Activated naive CD8-positive, alpha-beta T cell treated with anti-CD3 and anti-CD28 coated beads for 36 hours (primary cell): ENCODE measurements around the gene SRF. TPM values are rescaled to one million over a fixed set of nuclear protein-coding genes. Genes with fewer than 3 reads are reported as not detected.
A peak's percentile ranks its signal among the peaks of the same experiment; 100 is the strongest.

ENCODE experiments used
- DNase-seq: peaks from one replicate; pipeline ENCODE4 v3.0.0; 2021
- H3K27ac Mint-ChIP-seq: one replicate; pipeline ENCODE4 v1.8.0; 2022; ENCODE audit warnings: mild to moderate bottlenecking, moderate library complexity, mixed read lengths
- H3K27me3 Mint-ChIP-seq: one replicate; pipeline ENCODE4 v1.8.0; 2022; ENCODE audit warnings: mild to moderate bottlenecking, mixed read lengths
- H3K36me3 Mint-ChIP-seq: one replicate; pipeline ENCODE4 v1.8.0; 2021; ENCODE audit warnings: mild to moderate bottlenecking, mixed read lengths
- H3K4me1 Mint-ChIP-seq: one replicate; pipeline ENCODE4 v1.8.0; 2021; ENCODE audit warnings: mixed read lengths
- H3K4me3 Mint-ChIP-seq: one replicate; pipeline ENCODE4 v1.8.0; 2022; ENCODE audit warnings: mild to moderate bottlenecking, moderate library complexity, mixed read lengths
- H3K9me3 Mint-ChIP-seq: one replicate; pipeline ENCODE4 v1.8.0; 2022; ENCODE audit warnings: mixed read lengths
- total RNA-seq, 2 experiments: library from RNA; stranded (reverse); gene quantifications; one replicate each; pipeline ENCODE4 v1.2.3, GENCODE V29; 2021

The SRF gene
- total RNA-seq, 2 experiments from 2014 or later: 49.1 to 49.9 TPM

- Mint-ChIP-seq H3K27me3 (no peaks in the 10 kb centered on the region), H3K27ac (no peak overlapping the region), H3K9me3 (no peaks in the 10 kb centered on the region), H3K4me1 (no peaks in the 10 kb centered on the region), H3K36me3 (peaks cover 16% of the 10 kb centered on the region), H3K4me3 (no peak overlapping the region)
- no peak for DNase-seq
Observed at GRCh38 chr6:43207286-43207685, 36.2 kb downstream of the SRF start.

DNA sequence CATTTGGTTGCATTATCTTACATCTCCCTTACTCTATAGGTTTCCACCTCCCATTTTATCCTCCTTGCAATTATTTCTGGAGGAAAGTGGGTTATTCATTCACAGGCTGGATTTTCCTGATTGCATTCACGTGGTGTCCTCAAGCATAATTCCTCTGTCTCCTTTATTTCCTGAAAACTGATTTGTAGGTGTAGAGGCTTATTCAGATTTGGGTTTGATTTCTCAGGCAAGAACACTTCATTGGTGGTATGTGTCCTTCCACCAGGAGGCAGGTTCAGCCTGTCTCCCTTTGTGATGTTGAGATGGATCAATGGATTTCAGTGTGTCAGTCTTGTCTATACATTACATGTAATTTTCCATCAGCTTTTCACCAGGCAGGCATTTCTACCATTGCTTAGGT lies 40.9 kb downstream of the SRF start:
- H3K9me3 Mint-ChIP-seq: no peaks in the 10 kb centered on the region
- H3K27ac Mint-ChIP-seq: no peak overlapping the region
- no peaks in the 10 kb centered on the region for H3K4me1 Mint-ChIP-seq
- no peaks in the 10 kb centered on the region for H3K27me3 Mint-ChIP-seq
- H3K36me3 Mint-ChIP-seq: peaks cover 7% of the 10 kb centered on the region
- no peak for DNase-seq
- no peak overlapping the region for H3K4me3 Mint-ChIP-seq

GRCh38 chr6:43213431-43213830 lies 42.4 kb downstream of the SRF start:
- no peaks in the 10 kb centered on the region for H3K4me1 Mint-ChIP-seq

DNA sequence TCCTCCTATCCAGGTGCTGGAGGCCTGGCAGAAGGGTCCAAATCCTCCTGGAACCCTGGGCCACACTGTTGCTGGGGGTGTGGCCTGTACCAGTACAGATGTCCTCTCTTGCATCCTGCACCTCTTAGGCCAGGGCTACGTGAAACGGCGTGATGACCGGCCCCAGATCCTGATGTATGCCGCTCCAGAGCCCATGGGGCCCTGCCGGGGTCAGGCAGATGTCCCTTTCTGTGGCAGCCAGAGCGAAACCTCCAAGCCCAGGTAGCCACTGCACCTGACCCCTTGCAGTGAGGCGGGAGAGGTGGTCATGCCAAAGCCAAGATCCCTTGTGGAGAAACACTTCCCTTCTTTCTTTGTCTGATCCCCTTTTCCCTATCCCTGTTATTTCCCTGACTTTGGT lies 44.0 kb downstream of the SRF start:
- Mint-ChIP-seq H3K27ac (no peak overlapping the region), H3K4me1 (no peaks in the 10 kb centered on the region), H3K27me3 (no peaks in the 10 kb centered on the region), H3K4me3 (no peak overlapping the region), H3K9me3 (no peaks in the 10 kb centered on the region), H3K36me3 (peaks cover 9% of the 10 kb centered on the region)
- DNase-seq: no peak

More at GRCh38 chr6:43213431-43213830, 42.4 kb downstream of the SRF start:
- H3K9me3 Mint-ChIP-seq: no peaks in the 10 kb centered on the region
- no peak for DNase-seq
- no peak overlapping the region for H3K4me3 Mint-ChIP-seq
- no peak overlapping the region for H3K27ac Mint-ChIP-seq
- H3K27me3 Mint-ChIP-seq: no peaks in the 10 kb centered on the region
- peaks cover 5% of the 10 kb centered on the region for H3K36me3 Mint-ChIP-seq

GRCh38 chr6:43216200-43216599 lies 45.1 kb downstream of the SRF start:
- no peaks in the 10 kb centered on the region for H3K9me3 Mint-ChIP-seq
- H3K27me3 Mint-ChIP-seq: no peaks in the 10 kb centered on the region
- no peak overlapping the region for H3K27ac Mint-ChIP-seq
- peaks cover 3% of the 10 kb centered on the region for H3K4me1 Mint-ChIP-seq
- peaks cover 9% of the 10 kb centered on the region for H3K36me3 Mint-ChIP-seq
- H3K4me3 Mint-ChIP-seq: no peak overlapping the region
- DNase-seq: no peak

DNA sequence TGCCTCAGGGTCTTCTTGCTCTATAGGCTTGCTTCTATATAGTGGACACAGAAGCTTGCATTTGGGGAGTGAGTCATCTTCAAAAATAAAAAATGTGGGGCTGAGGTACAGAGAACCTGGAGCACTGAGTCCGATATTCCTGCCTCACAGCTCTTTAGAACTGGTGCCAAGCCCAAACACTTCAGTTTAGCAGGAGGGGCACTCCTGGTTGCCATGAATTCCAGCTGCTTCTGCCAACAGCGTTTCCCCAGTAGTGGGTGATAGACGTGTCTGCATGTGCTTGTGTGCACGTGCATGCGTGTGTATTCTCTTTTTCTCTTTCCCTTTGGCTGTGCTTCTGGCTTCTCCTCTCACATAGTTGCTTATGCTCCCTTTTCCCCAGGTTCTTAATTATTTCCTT lies 46.3 kb downstream of the SRF start:
- H3K36me3 Mint-ChIP-seq: peaks cover 10% of the 10 kb centered on the region
- no peaks in the 10 kb centered on the region for H3K27me3 Mint-ChIP-seq
- DNase-seq: no peak
- H3K9me3 Mint-ChIP-seq: no peaks in the 10 kb centered on the region
- H3K4me3 Mint-ChIP-seq: no peak overlapping the region
- peaks cover 9% of the 10 kb centered on the region for H3K4me1 Mint-ChIP-seq
- H3K27ac Mint-ChIP-seq: no peak overlapping the region

DNA sequence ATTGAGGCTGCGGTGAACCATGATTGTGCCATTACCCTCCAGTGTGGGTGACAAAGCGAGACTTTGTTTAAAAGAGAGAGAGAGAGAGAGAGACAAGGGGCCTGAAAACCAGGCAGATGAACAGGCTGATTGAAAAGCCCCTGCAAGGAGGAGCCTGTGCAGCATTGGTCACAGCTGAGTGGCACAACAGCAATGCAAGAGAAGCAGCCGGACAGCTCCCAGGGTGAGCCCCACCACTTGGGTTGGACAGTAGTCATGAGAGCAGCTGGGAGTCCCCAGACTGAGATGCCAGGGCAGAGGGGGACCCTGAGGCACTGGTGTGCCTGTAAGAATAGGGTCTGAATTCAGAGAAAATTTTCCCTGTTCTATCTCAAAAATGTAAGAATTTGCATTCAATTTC lies 48.0 kb downstream of the SRF start:
- Mint-ChIP-seq H3K4me1 (peaks cover 13% of the 10 kb centered on the region), H3K9me3 (no peaks in the 10 kb centered on the region), H3K36me3 (peaks cover 20% of the 10 kb centered on the region), H3K4me3 (no peak overlapping the region), H3K27ac (no peak overlapping the region), H3K27me3 (no peaks in the 10 kb centered on the region)
- DNase-seq: no peak

DNA sequence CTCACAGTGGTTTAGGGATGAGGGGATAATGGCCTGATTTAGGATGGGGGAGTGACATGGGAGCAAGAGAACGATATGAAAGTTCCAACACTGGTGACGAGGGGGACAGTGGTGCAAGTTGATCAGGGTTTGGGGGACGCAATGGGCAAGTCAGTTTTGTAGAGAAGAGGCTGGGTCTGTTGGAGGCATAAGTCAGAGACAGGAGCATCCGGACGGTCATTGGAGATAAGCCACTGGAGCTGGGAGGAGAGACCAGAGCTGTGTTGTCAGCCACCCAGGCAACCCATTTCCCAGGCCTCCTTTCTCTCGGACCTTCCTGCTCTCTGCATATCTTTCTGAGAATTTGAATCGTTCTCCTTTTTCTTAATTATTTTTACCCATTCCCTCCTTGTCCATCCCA lies 48.7 kb downstream of the SRF start:
- Mint-ChIP-seq H3K27me3 (no peaks in the 10 kb centered on the region), H3K4me1 (peaks cover 20% of the 10 kb centered on the region), H3K9me3 (no peaks in the 10 kb centered on the region), H3K27ac (peak overlapping the region; percentile 1), H3K4me3 (no peak overlapping the region), H3K36me3 (peaks cover 25% of the 10 kb centered on the region)
- DNase-seq: no peak

DNA sequence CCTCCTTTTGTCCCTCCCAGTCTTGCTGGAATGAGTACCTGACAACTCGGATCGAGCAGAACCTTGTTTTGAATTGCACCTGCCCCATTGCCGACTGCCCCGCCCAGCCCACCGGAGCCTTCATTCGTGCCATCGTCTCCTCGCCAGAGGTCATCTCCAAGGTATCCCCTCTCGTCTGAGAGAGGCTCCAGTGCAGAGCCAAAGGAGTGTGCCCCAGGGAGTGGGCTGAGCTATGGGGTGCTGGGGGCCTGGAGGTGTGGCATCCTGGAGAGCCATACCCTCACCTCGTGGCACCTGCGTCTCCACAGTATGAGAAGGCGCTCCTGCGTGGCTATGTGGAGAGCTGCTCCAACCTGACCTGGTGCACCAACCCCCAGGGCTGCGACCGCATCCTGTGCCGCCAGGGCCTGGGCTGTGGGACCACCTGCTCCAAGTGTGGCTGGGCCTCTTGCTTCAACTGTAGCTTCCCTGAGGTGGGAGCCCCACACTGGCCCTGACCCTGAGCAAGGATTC lies 49.4 kb downstream of the SRF start:
- peak overlapping the region; percentile 22 for H3K27ac Mint-ChIP-seq
- peaks cover 27% of the 10 kb centered on the region for H3K36me3 Mint-ChIP-seq
- DNase-seq: no peak
- H3K4me3 Mint-ChIP-seq: no peak overlapping the region
- H3K4me1 Mint-ChIP-seq: peaks cover 24% of the 10 kb centered on the region
- H3K27me3 Mint-ChIP-seq: no peaks in the 10 kb centered on the region
- H3K9me3 Mint-ChIP-seq: peaks cover under 1% of the 10 kb centered on the region

- DNase-seq: no peak
- H3K9me3 Mint-ChIP-seq: peaks cover 1% of the 10 kb centered on the region
- H3K4me3 Mint-ChIP-seq: peak overlapping the region; percentile 3
- H3K36me3 Mint-ChIP-seq: peaks cover 36% of the 10 kb centered on the region
- peak overlapping the region; percentile 60 for H3K27ac Mint-ChIP-seq
- H3K27me3 Mint-ChIP-seq: no peaks in the 10 kb centered on the region
- peaks cover 32% of the 10 kb centered on the region for H3K4me1 Mint-ChIP-seq
Observed at GRCh38 chr6:43221046-43221972, 50.2 kb downstream of the SRF start.

DNA sequence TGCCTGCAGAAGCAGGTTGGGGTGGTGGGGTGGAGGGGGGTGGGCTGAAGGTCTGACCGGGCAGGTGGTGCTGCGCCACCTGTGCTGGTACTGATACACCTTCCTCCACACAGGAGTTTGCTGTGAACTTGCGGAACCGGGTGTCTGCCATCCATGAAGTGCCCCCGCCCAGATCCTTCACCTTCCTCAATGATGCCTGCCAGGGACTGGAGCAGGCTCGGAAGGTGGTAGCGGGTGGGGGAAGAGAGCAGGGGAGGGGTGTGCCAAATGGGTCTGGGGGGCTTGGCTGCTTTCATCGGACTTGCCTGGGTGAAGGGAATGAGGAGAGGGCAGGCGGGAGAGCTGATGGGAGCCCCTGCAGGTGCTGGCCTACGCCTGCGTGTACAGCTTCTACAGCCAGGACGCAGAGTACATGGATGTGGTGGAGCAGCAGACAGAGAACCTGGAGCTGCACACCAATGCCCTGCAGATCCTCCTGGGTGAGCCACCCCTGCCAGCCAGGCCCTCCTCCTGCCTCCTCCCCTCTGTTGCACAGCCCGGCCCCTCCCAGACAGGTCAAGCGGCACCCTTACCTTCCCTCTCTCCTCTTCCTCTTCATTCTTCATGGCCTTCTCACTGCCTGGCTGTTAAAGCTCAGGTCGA lies 51.5 kb downstream of the SRF start:
- Mint-ChIP-seq H3K36me3 (peaks cover 45% of the 10 kb centered on the region), H3K27me3 (no peaks in the 10 kb centered on the region), H3K4me1 (peaks cover 36% of the 10 kb centered on the region)

GRCh38 chr6:43223175-43223574 lies 52.1 kb downstream of the SRF start:
- H3K36me3 Mint-ChIP-seq: peaks cover 51% of the 10 kb centered on the region
- H3K4me1 Mint-ChIP-seq: peaks cover 42% of the 10 kb centered on the region
- H3K27me3 Mint-ChIP-seq: no peaks in the 10 kb centered on the region
- H3K4me3 Mint-ChIP-seq: no peak overlapping the region
- H3K9me3 Mint-ChIP-seq: peaks cover 1% of the 10 kb centered on the region
- H3K27ac Mint-ChIP-seq: peak overlapping the region; percentile 14
- DNase-seq: no peak

More for the DNA sequence above, 51.5 kb downstream of the SRF start:
- H3K9me3 Mint-ChIP-seq: peaks cover 1% of the 10 kb centered on the region
- peak overlapping the region; percentile 38 for H3K27ac Mint-ChIP-seq
- H3K4me3 Mint-ChIP-seq: peak overlapping the region; percentile 20
- no peak for DNase-seq

DNA sequence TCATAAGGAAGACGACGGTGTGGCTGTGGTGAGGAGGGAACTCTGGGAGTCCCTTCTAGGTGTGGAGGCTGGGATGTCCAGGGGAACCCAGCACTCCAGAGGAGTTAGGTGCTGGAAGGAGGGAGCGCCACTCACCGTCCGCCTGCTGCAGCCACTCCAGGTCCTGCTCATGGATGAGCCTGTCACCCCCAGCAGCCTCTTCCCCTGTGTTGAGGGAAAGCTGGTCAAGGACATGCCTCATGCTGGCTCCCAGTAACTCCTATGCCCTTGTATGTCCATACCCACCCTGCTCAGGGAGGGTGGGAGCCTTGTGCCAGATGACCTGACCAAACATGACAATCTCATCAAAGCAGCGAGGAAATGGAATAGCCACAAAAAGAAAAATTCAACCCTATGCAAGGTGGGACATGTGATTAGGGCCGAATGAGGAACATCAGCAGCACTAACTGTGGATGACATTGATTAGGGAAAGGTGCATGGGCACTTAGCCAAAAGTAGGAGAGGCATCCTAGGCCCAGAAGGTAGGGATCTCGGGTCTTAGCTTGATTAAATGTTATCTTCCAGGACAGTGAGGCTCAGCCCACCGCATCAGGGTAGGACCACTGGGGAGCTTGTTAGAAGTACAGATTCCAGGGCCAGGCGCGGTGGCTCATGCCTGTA lies 55.3 kb downstream of the SRF start:
- H3K27ac Mint-ChIP-seq: peak overlapping the region; percentile 97
- no peak for DNase-seq
- H3K4me1 Mint-ChIP-seq: peaks cover 52% of the 10 kb centered on the region
- H3K9me3 Mint-ChIP-seq: peaks cover 1% of the 10 kb centered on the region
- peak overlapping the region; percentile 34 for H3K4me3 Mint-ChIP-seq
- H3K36me3 Mint-ChIP-seq: peaks cover 53% of the 10 kb centered on the region
- no peaks in the 10 kb centered on the region for H3K27me3 Mint-ChIP-seq

DNA sequence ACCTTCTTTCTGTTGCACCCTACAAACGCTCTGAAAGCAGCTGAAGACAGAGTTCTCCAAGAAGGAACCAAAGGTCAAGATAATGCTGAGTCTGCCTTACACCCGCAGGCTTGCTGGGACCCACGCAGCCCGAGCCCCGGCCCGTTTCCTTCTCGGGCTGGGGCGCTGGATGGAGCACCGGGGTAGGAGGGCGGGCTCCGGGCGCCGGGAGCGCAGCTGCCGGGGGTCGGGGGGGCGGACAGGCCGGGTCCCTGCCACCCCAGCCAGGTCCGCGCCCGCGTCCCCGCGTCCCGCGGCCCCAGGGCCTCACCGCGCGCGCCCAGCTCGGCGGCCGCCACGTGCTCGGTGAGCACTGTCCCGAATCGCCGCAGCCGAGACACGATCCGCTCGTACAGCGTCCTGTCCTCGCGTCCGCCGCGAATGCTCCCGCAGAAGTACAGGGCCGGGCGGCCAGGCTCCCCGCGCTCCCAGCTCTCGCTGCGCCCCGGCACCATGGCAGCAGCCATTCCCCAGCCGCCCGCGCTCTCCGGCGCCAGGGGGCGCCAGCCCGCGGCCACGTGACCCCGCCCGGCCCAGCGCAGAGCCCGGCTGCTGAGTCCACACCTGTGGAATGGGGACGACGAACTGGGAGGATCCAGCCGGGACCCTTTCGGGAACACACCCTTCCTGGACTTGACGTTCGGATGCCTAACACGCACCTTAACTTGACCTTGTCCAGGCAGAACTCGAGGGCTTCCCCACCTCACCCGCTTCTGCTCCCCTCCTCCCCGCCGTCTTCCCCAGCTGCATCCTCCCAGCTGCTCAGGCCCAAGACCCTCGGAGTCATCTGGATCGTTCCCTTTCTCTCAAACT lies 58.1 kb downstream of the SRF start, which contains the start of gene DNPH1:
Gene DNPH1, minus strand, starts transcription at position 531 of the 852 bp plus-strand sequence. Its CDS starts 25 bp downstream, at position 506.
- no peaks in the 10 kb centered on the region for H3K27me3 Mint-ChIP-seq
- peak within 1 kb of the TSS; percentile 90 for H3K27ac Mint-ChIP-seq
- H3K9me3 Mint-ChIP-seq: peaks cover 1% of the 10 kb centered on the region
- H3K4me3 Mint-ChIP-seq: peak within 1 kb of the TSS; percentile 91
- DNase-seq: peak; percentile 88
- H3K36me3 Mint-ChIP-seq: peaks cover 40% of the 10 kb centered on the region
- peaks cover 44% of the 10 kb centered on the region for H3K4me1 Mint-ChIP-seq
